GM12892 (cell line): ENCODE measurements around the gene GSK3B.

Source experiments
- POLR2A ChIP-seq: IDR thresholded peaks from 2 replicates; pipeline ENCODE4 v1.6.1; 2011; ENCODE audit warnings: low read depth, low read length, control low read depth
- POLR2AphosphoS5 ChIP-seq: IDR thresholded peaks from 2 replicates; pipeline ENCODE4 v1.6.1; 2011; ENCODE audit warnings: low read depth, low read length, control low read depth

- TF ChIP-seq POLR2AphosphoS5 (no peak), POLR2A (no peak)
Observed at GRCh38 chr3:119794971-119795612, 299.2 kb downstream of the GSK3B start.
